Astrocyte (in vitro differentiated cells and primary cell): ENCODE measurements around the gene AKAP12. TPM values are rescaled to one million over a fixed set of nuclear protein-coding genes. Genes with fewer than 3 reads are reported as not detected.

ENCODE experiments used
- DNase-seq: peaks from one replicate; pipeline ENCODE4 v3.0.0-alpha.2; 2010; ENCODE audit warnings: low read depth
- FAIRE-seq: peaks from 2 replicates; lab custom pipeline; 2011; peaks lifted over from hg19 to GRCh38; lab: Jason Lieb, UNC
- H2AFZ ChIP-seq: 2 replicates; pipeline ENCODE4 v1.6.0; 2012; ENCODE audit warnings: low read depth, low read length, inconsistent platforms
- H3K27ac ChIP-seq: 2 replicates; pipeline ENCODE4 v1.5.1; 2011; ENCODE audit warnings: low read depth, low read length, inconsistent platforms
- H3K27me3 ChIP-seq: 2 replicates; pipeline ENCODE4 v1.6.0; 2011; ENCODE audit warnings: low read length, inconsistent platforms; ENCODE audit not compliant: insufficient read depth
- H3K36me3 ChIP-seq: 2 replicates; pipeline ENCODE4 v1.5.1; 2011; ENCODE audit warnings: low read length, inconsistent platforms; ENCODE audit not compliant: insufficient read depth
- H3K4me1 ChIP-seq: 2 replicates; pipeline ENCODE4 v1.5.1; 2011; ENCODE audit warnings: low read length, inconsistent platforms; ENCODE audit not compliant: insufficient read depth
- H3K4me2 ChIP-seq: 2 replicates; pipeline ENCODE4 v1.6.0; 2012; ENCODE audit warnings: low read length, inconsistent platforms
- H3K4me3 ChIP-seq: 2 replicates; pipeline ENCODE4 v1.5.1; 2011; ENCODE audit warnings: low read depth, mild to moderate bottlenecking, low read length, inconsistent platforms; ENCODE audit not compliant: insufficient read depth
- H3K79me2 ChIP-seq: 2 replicates; pipeline ENCODE4 v1.6.0; 2012; ENCODE audit warnings: mild to moderate bottlenecking, low read length, inconsistent platforms; ENCODE audit not compliant: insufficient read depth
- H3K9ac ChIP-seq: 2 replicates; pipeline ENCODE4 v1.6.0; 2012; ENCODE audit warnings: mild to moderate bottlenecking, low read length, inconsistent platforms
- H3K9me3 ChIP-seq: 2 replicates; pipeline ENCODE4 v1.5.1; 2012; ENCODE audit warnings: low read depth, mild to moderate bottlenecking, low read length, inconsistent platforms; ENCODE audit not compliant: insufficient read depth
- H4K20me1 ChIP-seq: 2 replicates; pipeline ENCODE4 v1.6.0; 2012; ENCODE audit warnings: low read length, inconsistent platforms; ENCODE audit not compliant: insufficient read depth
- H3K27ac Mint-ChIP-seq: one replicate; pipeline ENCODE4 v1.8.0; 2021; ENCODE audit warnings: mild to moderate bottlenecking, mixed read lengths; ENCODE audit not compliant: unreplicated experiment
- H3K27me3 Mint-ChIP-seq: one replicate; pipeline ENCODE4 v1.8.0; 2021; ENCODE audit warnings: low read depth, mixed read lengths; ENCODE audit not compliant: unreplicated experiment
- H3K36me3 Mint-ChIP-seq: one replicate; pipeline ENCODE4 v1.8.0; 2021; ENCODE audit warnings: low read depth, mixed read lengths; ENCODE audit not compliant: unreplicated experiment
- H3K4me1 Mint-ChIP-seq: one replicate; pipeline ENCODE4 v1.8.0; 2021; ENCODE audit warnings: low read depth, mixed read lengths; ENCODE audit not compliant: unreplicated experiment
- H3K4me3 Mint-ChIP-seq: one replicate; pipeline ENCODE4 v1.8.0; 2021; ENCODE audit warnings: mild to moderate bottlenecking, moderate library complexity, mixed read lengths; ENCODE audit not compliant: unreplicated experiment
- H3K9me3 Mint-ChIP-seq: one replicate; pipeline ENCODE4 v1.8.0; 2021; ENCODE audit warnings: mild to moderate bottlenecking, mixed read lengths; ENCODE audit not compliant: unreplicated experiment
- CTCF ChIP-seq: IDR thresholded peaks from 2 replicates; pipeline ENCODE4 v1.5.1; 2011; ENCODE audit warnings: low read depth, mild to moderate bottlenecking, inconsistent platforms, low read length, moderate library complexity; ENCODE audit not compliant: insufficient read depth
- EZH2 ChIP-seq: IDR thresholded peaks from 2 replicates; pipeline ENCODE4 v1.6.1; 2012; ENCODE audit warnings: mild to moderate bottlenecking, low read length, inconsistent platforms; ENCODE audit not compliant: insufficient read depth
- total RNA-seq: library from RNA; stranded (reverse); gene quantifications from 2 replicates; pipeline ENCODE4 v1.2.1, GENCODE V29; 2021

Gene AKAP12
- total RNA-seq, 1 donor from 2014 or later, result 115 TPM

DNA sequence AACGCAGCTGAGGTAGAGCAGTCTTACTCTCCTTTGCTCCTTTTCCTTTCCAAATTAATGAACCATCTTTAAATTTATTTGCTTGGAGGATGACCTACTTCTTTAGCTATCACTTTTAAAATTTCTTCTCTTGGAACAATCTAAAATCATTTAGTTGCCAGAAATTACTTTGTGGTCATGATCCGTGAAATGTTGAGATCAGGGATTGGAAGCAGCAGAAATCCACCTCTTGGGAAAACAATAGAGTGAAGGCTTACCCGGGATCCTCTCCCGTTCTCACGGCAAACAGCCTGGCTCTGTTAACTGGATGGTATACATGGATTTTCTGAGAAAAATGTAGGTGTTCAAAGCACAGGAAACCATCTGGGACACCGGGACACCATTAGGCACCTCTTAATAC is 7.7 kb downstream of the AKAP12 start:
- H3K4me3 Mint-ChIP-seq, result no peak overlapping the region
- H3K79me2 ChIP-seq, result peaks cover 95% of the 10 kb centered on the region
- no peak overlapping the region for H3K27ac Mint-ChIP-seq
- peaks cover 12% of the 10 kb centered on the region for H3K4me1 Mint-ChIP-seq
- no peak overlapping the region for H2AFZ ChIP-seq
- H3K36me3 ChIP-seq, result no peaks in the 10 kb centered on the region
- H4K20me1 ChIP-seq, result peaks cover 67% of the 10 kb centered on the region
- TF ChIP-seq CTCF (no peak), EZH2 (no peak)
- peak overlapping the region; percentile 17 for H3K9ac ChIP-seq
- no peaks in the 10 kb centered on the region for H3K27me3 Mint-ChIP-seq
- H3K4me2 ChIP-seq, result peak overlapping the region; percentile 9
- no peaks in the 10 kb centered on the region for H3K27me3 ChIP-seq
- no peaks in the 10 kb centered on the region for H3K9me3 ChIP-seq
- no peak overlapping the region for H3K4me3 ChIP-seq
- H3K36me3 Mint-ChIP-seq, result peaks cover 2% of the 10 kb centered on the region
- H3K9me3 Mint-ChIP-seq, result no peaks in the 10 kb centered on the region
- no peak overlapping the region for H3K27ac ChIP-seq
- DNase-seq, result peak; percentile 39
- H3K4me1 ChIP-seq, result peaks cover 10% of the 10 kb centered on the region
- no peak for FAIRE-seq

- Histone ChIP-seq H4K20me1 (peaks cover 63% of the 10 kb centered on the region), H3K4me2 (no peak overlapping the region), H2AFZ (no peak overlapping the region), H3K27ac (no peak overlapping the region), H3K79me2 (peaks cover 95% of the 10 kb centered on the region), H3K36me3 (no peaks in the 10 kb centered on the region), H3K4me1 (peaks cover 4% of the 10 kb centered on the region), H3K9me3 (no peaks in the 10 kb centered on the region), H3K27me3 (no peaks in the 10 kb centered on the region), H3K4me3 (no peak overlapping the region), H3K9ac (no peak overlapping the region)
- FAIRE-seq (no peak), DNase-seq (no peak)
- H3K27me3 Mint-ChIP-seq, result no peaks in the 10 kb centered on the region
- peaks cover 2% of the 10 kb centered on the region for H3K36me3 Mint-ChIP-seq
- no peak overlapping the region for H3K4me3 Mint-ChIP-seq
- peaks cover 4% of the 10 kb centered on the region for H3K4me1 Mint-ChIP-seq
- no peak overlapping the region for H3K27ac Mint-ChIP-seq
- TF ChIP-seq CTCF, result no peak
- TF ChIP-seq EZH2, result no peak
- H3K9me3 Mint-ChIP-seq, result no peaks in the 10 kb centered on the region
These were observed 8.5 kb downstream of the AKAP12 start for GRCh38 chr6:151248295-151248694.

DNA sequence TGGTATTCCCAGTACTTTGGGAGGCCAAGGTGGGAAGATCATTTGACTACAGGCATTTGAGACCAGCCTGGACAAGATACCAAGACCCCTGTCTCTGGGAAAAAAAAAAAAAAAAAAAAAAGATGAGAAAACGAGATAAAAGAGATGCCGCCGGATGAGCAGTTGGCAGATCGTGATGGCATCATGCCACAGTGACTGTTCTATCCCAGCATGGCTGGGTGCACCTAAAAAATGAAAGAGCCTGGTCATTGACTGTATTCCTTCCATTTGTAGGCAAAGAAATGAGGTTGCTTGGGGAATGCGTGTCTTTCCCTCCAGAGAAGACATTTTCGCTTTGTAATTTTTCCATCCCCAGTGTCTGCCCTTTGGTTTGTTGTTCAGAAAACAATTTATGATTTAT is 12.9 kb downstream of the AKAP12 start:
- peaks cover 23% of the 10 kb centered on the region for H3K4me1 Mint-ChIP-seq
- Histone ChIP-seq H3K9ac (no peak overlapping the region), H3K27me3 (no peaks in the 10 kb centered on the region), H3K27ac (no peak overlapping the region), H3K4me2 (no peak overlapping the region), H2AFZ (no peak overlapping the region), H3K4me3 (no peak overlapping the region), H3K9me3 (no peaks in the 10 kb centered on the region), H4K20me1 (peaks cover 52% of the 10 kb centered on the region), H3K36me3 (peaks cover 3% of the 10 kb centered on the region), H3K79me2 (peaks cover 93% of the 10 kb centered on the region), H3K4me1 (peaks cover 17% of the 10 kb centered on the region)
- no peak for FAIRE-seq
- H3K27ac Mint-ChIP-seq, result no peak overlapping the region
- no peaks in the 10 kb centered on the region for H3K27me3 Mint-ChIP-seq
- H3K9me3 Mint-ChIP-seq, result no peaks in the 10 kb centered on the region
- no peak for TF ChIP-seq EZH2
- TF ChIP-seq CTCF, result no peak
- H3K4me3 Mint-ChIP-seq, result no peak overlapping the region
- H3K36me3 Mint-ChIP-seq, result peaks cover 2% of the 10 kb centered on the region
- no peak for DNase-seq
